Activated naive CD4-positive, alpha-beta T cell treated with anti-CD3 and anti-CD28 coated beads for 36 hours (primary cell): Measurements from ENCODE around the gene TMEM208. TPM values are rescaled to one million over a fixed set of nuclear protein-coding genes. Genes with fewer than 3 reads are reported as not detected.

ENCODE experiments used
- CTCF ChIA-PET: fragments of 350-600 bp; sonication (Branson Sonifier 250); formaldehyde crosslinking; loops from one replicate; lab custom pipeline; 2021; ENCODE audit warnings: antibody characterized with exemption; lab: Charles Lee
- DNase-seq: peaks from one replicate; pipeline ENCODE4 v3.0.0-alpha.2; 2020
- H3K27ac Mint-ChIP-seq: one replicate; pipeline ENCODE4 v1.8.0; 2021; ENCODE audit warnings: mild to moderate bottlenecking, mixed read lengths
- H3K27me3 Mint-ChIP-seq: one replicate; pipeline ENCODE4 v1.8.0; 2021; ENCODE audit warnings: low read depth, mixed read lengths
- H3K36me3 Mint-ChIP-seq: one replicate; pipeline ENCODE4 v1.8.0; 2021; ENCODE audit warnings: low read depth, mixed read lengths
- H3K4me1 Mint-ChIP-seq: one replicate; pipeline ENCODE4 v1.8.0; 2021; ENCODE audit warnings: low read depth, mixed read lengths
- H3K4me3 Mint-ChIP-seq: one replicate; pipeline ENCODE4 v1.8.0; 2021; ENCODE audit warnings: mild to moderate bottlenecking, moderate library complexity, mixed read lengths
- H3K9me3 Mint-ChIP-seq: one replicate; pipeline ENCODE4 v1.8.0; 2021; ENCODE audit warnings: mixed read lengths
- intact Hi-C: fragments of 100-400 bp; cut with micrococcal nuclease; formaldehyde crosslinking; loops from one replicate; pipeline ENCODE4 v1.15.1; 2023
- total RNA-seq, 2 experiments: library from RNA; stranded (reverse); gene quantifications; one replicate each; pipeline ENCODE4 v1.2.3, GENCODE V29; 2021

TMEM208 gene
- total RNA-seq, 2 experiments from 2014 or later = 24.6 to 29.4 TPM

DNA sequence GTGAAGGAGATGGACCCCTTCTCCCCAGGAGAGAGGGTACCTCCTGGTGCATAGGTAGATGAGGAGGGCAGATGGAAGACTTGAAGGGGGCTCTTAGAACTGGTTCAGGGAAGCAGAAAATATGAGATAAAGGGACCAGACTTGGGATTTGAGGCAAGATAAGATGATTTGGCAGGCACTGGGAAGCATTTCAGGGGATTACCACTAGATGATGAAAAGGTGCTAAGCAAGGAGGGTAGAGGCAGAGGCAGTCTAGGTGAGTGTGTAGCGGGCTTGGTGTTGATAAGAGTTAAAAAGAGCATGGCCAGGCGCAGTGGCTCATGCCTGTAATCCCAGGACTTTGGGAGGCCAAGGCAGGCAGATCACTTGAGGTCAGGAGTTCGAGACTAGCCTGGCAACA, 36.3 kb downstream of the TMEM208 start:
- no peaks in the 10 kb centered on the region for H3K9me3 Mint-ChIP-seq
- H3K27ac Mint-ChIP-seq = no peak overlapping the region
- no peak for DNase-seq
- H3K4me1 Mint-ChIP-seq = no peaks in the 10 kb centered on the region
- intact Hi-C loops = no loop called here
- H3K27me3 Mint-ChIP-seq = peaks cover 23% of the 10 kb centered on the region
- H3K4me3 Mint-ChIP-seq = no peak overlapping the region
- CTCF ChIA-PET = interaction anchor here (1.0 to 1.2 kb wide), 3 partner anchors 14 to 183 kb away, joined by 3 to 6 read pairs (median 3); partner anchors contain the start of gene SLC9A5
- peaks cover 3% of the 10 kb centered on the region for H3K36me3 Mint-ChIP-seq

DNA sequence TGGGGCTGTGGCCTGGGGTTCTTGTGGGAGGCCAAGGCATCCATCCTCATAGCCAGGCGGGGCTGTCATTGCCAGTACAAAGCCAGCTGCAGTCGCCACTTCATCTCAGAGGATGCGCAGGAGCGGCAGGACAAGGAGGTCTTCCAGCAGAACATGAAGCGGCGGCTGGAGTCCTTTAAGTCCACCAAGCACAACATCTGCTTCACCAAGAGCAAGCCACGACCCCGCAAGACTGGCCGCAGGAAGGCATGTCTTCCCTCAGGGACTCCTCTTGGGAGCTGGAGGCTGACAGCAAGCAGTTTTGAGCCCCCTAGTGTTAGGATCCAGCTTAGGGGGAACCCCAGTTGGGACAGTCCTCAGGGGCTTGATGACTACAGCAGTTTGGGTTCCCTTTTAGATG, 37.3 kb downstream of the TMEM208 start:
- intact Hi-C loops = no loop called here
- no peak overlapping the region for H3K27ac Mint-ChIP-seq
- no peaks in the 10 kb centered on the region for H3K4me1 Mint-ChIP-seq
- no peak for DNase-seq
- no peak overlapping the region for H3K4me3 Mint-ChIP-seq
- H3K9me3 Mint-ChIP-seq = no peaks in the 10 kb centered on the region
- H3K36me3 Mint-ChIP-seq = peaks cover 3% of the 10 kb centered on the region
- CTCF ChIA-PET = interaction anchor here (0.7 to 1.2 kb wide), 4 partner anchors 14 to 182 kb away, joined by 3 to 6 read pairs (median 4); partner anchors contain the start of gene SLC9A5
- peaks cover 23% of the 10 kb centered on the region for H3K27me3 Mint-ChIP-seq

DNA sequence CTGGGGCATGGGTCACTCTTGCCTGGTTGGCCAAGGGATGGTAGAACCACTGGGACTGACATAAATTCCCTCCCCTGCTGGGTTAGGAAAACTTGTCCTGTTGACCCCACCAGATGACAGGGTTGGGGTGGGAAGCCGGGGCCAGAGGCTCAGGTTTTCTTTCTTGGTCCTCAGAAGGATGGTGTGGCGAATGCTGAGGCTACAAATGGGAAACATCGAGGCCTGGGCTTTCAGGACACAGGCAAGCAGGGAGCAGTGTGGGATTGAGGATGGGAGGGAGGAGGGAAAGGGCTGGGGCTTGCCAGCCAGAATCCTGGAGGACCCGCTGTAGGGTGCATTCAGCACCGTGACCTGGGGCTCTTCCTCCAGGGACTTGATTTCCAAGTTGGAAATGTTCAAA, 37.9 kb downstream of the TMEM208 start:
- CTCF ChIA-PET = interaction anchor here (0.8 to 1.3 kb wide), 2 partner anchors 74 to 135 kb away, joined by 4 read pairs; no protein-coding TSS in a partner anchor
- no peak overlapping the region for H3K27ac Mint-ChIP-seq
- no peak for DNase-seq
- H3K27me3 Mint-ChIP-seq = peaks cover 19% of the 10 kb centered on the region
- H3K9me3 Mint-ChIP-seq = no peaks in the 10 kb centered on the region
- no peaks in the 10 kb centered on the region for H3K36me3 Mint-ChIP-seq
- no peaks in the 10 kb centered on the region for H3K4me1 Mint-ChIP-seq
- intact Hi-C loops = no loop called here
- no peak overlapping the region for H3K4me3 Mint-ChIP-seq

DNA sequence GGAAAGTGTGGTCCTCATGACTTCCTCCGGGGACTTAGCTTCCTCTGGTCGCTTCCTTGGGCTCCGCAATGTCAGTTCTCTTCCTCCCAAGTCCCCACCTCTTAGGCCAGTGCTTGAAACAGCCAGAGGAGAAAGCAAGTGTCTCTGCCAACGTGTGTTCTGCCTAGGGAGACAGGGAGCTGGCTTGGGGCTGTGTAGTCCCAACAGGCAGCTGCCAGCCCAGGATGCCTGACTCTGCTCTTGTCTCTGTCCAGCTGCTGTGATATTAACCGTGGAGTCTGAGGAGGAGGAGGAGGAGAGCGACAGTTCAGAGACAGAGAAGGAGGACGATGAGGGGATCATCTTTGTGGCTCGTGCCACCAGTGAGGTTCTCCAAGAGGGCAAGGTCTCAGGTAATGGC, 38.9 kb downstream of the TMEM208 start:
- no peak for DNase-seq
- peaks cover 16% of the 10 kb centered on the region for H3K27me3 Mint-ChIP-seq
- H3K4me1 Mint-ChIP-seq = no peaks in the 10 kb centered on the region
- H3K27ac Mint-ChIP-seq = no peak overlapping the region
- no peak overlapping the region for H3K4me3 Mint-ChIP-seq
- no peaks in the 10 kb centered on the region for H3K36me3 Mint-ChIP-seq
- intact Hi-C loops = no loop called here
- no peaks in the 10 kb centered on the region for H3K9me3 Mint-ChIP-seq
- CTCF ChIA-PET = interaction anchor here (1.0 to 2.0 kb wide), 5 partner anchors 14 to 134 kb away, joined by 3 to 4 read pairs (median 4); partner anchors contain the start of gene SLC9A5

DNA sequence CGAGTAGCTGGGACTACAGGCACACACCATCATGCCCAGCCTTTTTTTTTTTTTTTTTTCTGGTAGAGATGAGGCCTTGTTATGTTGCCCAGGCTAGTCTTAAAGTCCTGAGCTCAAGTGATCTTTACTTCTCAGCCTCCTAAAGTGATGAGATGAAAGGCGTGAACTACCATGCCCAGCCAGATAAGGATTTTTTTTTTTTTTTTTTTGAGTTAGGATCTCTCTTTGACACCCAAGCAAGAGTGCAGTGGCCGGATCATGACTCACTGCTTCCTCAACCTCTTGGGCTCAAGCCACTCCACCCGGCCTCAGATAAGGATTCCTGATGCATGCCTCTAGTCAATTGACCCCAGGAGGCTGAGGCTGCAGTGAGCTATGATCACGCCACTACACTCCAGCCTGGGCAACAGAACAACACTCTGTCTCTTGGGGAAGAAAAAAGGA, 41.2 kb downstream of the TMEM208 start:
- H3K36me3 Mint-ChIP-seq = no peaks in the 10 kb centered on the region
- peaks cover 5% of the 10 kb centered on the region for H3K27me3 Mint-ChIP-seq
- CTCF ChIA-PET = interaction anchor here (0.6 to 1.2 kb wide), 3 partner anchors 10 to 145 kb away, joined by 3 read pairs; no protein-coding TSS in a partner anchor
- no peak overlapping the region for H3K4me3 Mint-ChIP-seq
- intact Hi-C loops = no loop called here
- H3K4me1 Mint-ChIP-seq = no peaks in the 10 kb centered on the region
- H3K9me3 Mint-ChIP-seq = no peaks in the 10 kb centered on the region
- DNase-seq = no peak
- H3K27ac Mint-ChIP-seq = no peak overlapping the region

DNA sequence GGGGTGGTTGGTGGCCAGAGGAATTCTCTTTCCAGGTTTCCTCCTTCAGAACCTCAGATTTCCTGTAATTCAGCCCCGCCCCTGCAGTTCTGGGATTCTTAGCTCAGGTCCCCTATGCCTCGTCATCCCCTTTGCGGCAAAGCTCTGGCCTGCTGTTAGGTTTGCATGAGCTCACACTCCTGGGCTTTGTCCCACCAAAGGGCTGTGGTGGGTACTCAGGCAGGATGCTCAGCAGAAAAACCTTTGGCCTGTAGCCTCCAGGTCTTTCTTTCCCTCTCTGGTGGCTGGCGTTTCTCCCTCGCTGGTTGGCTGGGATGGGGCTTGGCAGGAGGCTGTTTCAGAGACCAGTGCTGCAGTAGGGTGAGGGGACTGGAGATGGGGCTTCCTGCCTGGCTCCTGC, 42.8 kb downstream of the TMEM208 start:
- H3K4me1 Mint-ChIP-seq = no peaks in the 10 kb centered on the region
- H3K27ac Mint-ChIP-seq = no peak overlapping the region
- intact Hi-C loops = no loop called here
- CTCF ChIA-PET = interaction anchor here (1.3 to 1.4 kb wide), 2 partner anchors 21 to 130 kb away, joined by 3 to 5 read pairs; partner anchors contain the start of gene SLC9A5
- H3K4me3 Mint-ChIP-seq = no peak overlapping the region
- H3K9me3 Mint-ChIP-seq = no peaks in the 10 kb centered on the region
- peaks cover 1% of the 10 kb centered on the region for H3K27me3 Mint-ChIP-seq
- peaks cover 2% of the 10 kb centered on the region for H3K36me3 Mint-ChIP-seq
- no peak for DNase-seq

DNA sequence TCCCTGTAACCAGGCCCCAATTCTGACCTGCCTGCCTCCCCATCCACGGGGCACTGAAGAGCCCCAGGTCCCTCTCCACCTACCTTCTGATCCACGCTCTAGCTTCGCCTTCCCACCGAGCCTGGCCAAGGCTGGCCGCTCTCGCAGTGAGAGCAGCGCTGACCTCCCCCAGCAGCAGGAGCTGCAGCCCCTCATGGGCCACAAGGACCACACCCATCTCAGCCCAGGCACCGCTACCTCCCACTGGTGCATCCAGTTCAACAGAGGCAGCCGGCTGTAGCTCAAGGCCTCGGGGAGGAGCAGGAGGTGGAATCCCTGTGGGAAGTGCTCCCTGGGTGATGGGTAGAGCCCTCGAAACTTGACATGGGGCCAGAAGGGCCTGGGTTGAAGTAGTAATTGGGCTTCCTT, 44.0 kb downstream of the TMEM208 start:
- H3K4me1 Mint-ChIP-seq = no peaks in the 10 kb centered on the region
- CTCF ChIA-PET = interaction anchor here (0.7 to 0.9 kb wide), 2 partner anchors 76 to 128 kb away, joined by 3 read pairs; no protein-coding TSS in a partner anchor
- no peak overlapping the region for H3K4me3 Mint-ChIP-seq
- no peak overlapping the region for H3K27ac Mint-ChIP-seq
- H3K9me3 Mint-ChIP-seq = no peaks in the 10 kb centered on the region
- intact Hi-C loops = no loop called here
- H3K36me3 Mint-ChIP-seq = peaks cover 3% of the 10 kb centered on the region
- H3K27me3 Mint-ChIP-seq = no peaks in the 10 kb centered on the region
- no peak for DNase-seq

DNA sequence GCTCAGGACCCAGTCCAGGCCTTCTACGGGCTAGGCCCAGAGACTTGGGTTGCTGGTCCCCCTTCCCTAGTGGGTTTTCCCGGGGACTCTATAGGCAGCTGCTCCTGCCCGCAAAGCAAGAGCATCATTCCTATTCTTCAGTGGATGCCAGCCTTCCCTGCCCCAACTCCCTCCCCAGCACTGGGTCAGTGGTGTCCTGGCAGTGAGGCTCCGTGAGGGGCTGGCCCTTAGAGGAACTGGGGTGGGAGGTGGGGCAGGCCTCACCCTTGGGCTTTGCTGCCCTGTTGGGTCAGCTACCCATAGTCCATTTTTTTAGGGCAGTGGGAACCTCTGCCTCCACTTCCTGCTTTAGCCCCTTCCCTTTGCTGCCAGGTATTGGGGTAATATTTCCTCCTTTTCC, 44.5 kb downstream of the TMEM208 start:
- H3K4me3 Mint-ChIP-seq = no peak overlapping the region
- H3K27ac Mint-ChIP-seq = no peak overlapping the region
- H3K36me3 Mint-ChIP-seq = peaks cover 5% of the 10 kb centered on the region
- H3K27me3 Mint-ChIP-seq = no peaks in the 10 kb centered on the region
- intact Hi-C loops = no loop called here
- no peaks in the 10 kb centered on the region for H3K9me3 Mint-ChIP-seq
- CTCF ChIA-PET = no interaction called here
- DNase-seq = no peak
- H3K4me1 Mint-ChIP-seq = peaks cover 1% of the 10 kb centered on the region

DNA sequence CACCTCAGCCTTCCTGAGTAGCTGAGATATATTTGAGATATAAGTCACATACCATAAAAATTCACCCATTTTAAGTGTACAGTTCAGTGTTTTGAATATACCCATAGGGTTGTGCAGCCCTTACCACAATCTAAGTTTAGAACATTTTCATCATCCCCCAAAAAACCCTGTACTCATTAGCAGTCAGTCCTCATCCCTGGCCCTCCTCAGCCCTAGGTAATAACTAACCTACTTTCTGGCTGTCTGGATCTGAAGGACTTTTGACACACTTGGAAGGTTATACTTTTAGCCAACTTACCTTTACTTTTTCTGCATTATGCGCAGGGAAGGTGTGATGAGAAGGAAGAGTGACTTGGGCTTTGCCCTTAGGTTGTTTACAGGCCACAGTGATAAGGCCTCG, 48.4 kb downstream of the TMEM208 start:
- H3K9me3 Mint-ChIP-seq = no peaks in the 10 kb centered on the region
- no peak for DNase-seq
- H3K4me1 Mint-ChIP-seq = peaks cover 20% of the 10 kb centered on the region
- CTCF ChIA-PET = interaction anchor here (0.7 kb wide), 1 partner anchor 571 kb away, joined by 3 read pairs; no protein-coding TSS in a partner anchor
- H3K27me3 Mint-ChIP-seq = no peaks in the 10 kb centered on the region
- intact Hi-C loops = no loop called here
- H3K36me3 Mint-ChIP-seq = peaks cover 13% of the 10 kb centered on the region
- H3K4me3 Mint-ChIP-seq = no peak overlapping the region
- H3K27ac Mint-ChIP-seq = no peak overlapping the region

DNA sequence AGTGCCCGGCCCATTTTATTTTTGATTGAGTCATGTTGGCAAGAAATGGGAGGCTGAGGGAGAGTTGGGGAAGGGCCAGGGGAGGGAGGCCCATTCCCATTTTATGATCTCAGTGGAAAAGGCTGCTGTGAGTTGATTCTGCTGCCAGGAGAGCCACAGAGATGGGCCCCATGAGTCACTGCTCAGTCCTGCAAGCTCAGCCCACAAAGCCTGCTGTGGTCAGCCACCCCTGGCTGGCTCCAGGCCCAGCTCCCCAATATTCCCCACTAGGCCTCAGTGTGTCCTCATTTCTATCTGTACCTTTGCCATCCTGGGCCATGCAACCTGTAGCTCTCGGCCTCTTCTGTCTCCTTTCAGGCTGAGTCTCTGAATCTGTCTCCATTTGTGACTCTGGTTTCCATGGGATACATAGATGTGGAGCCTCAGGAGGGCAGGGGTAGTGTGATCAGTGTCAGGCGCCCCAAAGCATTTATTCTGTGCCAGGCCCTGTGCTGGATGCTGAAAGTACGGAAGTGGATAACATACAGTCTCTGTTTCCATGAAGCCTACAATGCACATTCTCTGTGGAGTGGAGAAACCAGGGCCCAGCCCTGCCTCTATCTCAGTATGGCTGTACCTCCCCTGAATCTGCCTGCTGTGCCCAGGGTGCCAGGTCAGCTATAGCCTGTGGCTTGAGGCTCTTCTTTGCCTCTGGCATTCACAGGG, 50.5 kb downstream of the TMEM208 start:
- peaks cover 20% of the 10 kb centered on the region for H3K4me1 Mint-ChIP-seq
- CTCF ChIA-PET = interaction anchor here (0.6 to 2.8 kb wide), 11 partner anchors 17 to 399 kb away, joined by 3 to 19 read pairs (median 3); partner anchors contain the start of gene TMEM208
- peaks cover 13% of the 10 kb centered on the region for H3K36me3 Mint-ChIP-seq
- H3K4me3 Mint-ChIP-seq = peak overlapping the region; percentile 79
- intact Hi-C loops = no loop called here
- H3K27me3 Mint-ChIP-seq = no peaks in the 10 kb centered on the region
- H3K9me3 Mint-ChIP-seq = no peaks in the 10 kb centered on the region
- H3K27ac Mint-ChIP-seq = peak overlapping the region; percentile 86
- DNase-seq = peak; percentile 23

DNA sequence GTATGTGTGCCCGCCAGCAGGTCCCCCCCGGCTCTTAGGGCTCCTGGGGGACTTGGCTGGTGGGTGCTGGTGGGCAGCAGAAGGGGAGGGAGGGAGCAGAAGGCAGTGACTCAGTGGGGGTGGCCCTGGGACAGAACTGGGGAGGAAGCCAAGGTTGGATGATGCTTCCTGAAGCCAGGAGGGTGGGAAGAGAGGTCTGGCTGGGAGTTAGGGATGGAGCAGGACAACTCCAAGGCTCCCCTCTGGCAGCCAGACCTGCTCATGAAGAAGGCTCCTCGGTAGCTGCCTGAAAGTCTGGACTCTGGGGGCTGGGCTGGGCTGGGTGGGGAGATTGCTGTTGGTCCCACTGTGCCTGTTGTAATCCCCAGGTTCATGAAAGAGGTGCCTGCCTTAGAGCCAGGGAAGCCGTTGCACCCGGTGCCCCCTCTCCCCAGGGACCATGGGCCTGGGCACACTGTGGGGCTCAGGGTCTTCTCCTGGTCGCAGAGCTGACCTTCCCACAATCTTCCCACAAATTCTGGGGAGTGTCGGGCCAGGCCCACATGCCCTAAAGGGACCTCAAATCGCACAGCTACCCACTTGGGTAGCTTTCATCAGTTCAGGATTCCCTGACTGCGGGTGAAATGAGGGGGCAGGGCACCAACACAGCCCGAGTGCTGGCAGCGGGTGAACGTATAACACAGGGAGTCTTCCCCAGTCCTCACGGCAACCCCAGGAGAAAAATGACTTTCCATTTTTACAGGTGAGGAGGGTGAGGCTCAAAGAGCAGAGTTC, 51.3 kb downstream of the TMEM208 start:
- Mint-ChIP-seq H3K4me3 (peak overlapping the region; percentile 79), H3K4me1 (peaks cover 20% of the 10 kb centered on the region), H3K9me3 (no peaks in the 10 kb centered on the region), H3K36me3 (peaks cover 13% of the 10 kb centered on the region), H3K27ac (peak overlapping the region; percentile 86), H3K27me3 (no peaks in the 10 kb centered on the region)
- DNase-seq = no peak
- CTCF ChIA-PET = interaction anchor here (0.5 to 2.8 kb wide), 26 partner anchors 10 to 190 kb away, joined by 3 to 19 read pairs (median 3); partner anchors contain the start of genes FHOD1, KCTD19, LRRC36 and TMEM208
- intact Hi-C loops = loop anchor here (1.0 to 2.0 kb wide), 4 partner anchors 18 to 323 kb away; partner anchors contain the start of gene FHOD1
